ENCODE results near the gene PGA3.
"Not testable (repeated sequence)": the region's sequence is repeated elsewhere in the genome, so short reads cannot be mapped to it uniquely, and the experiment has no call there.

Gene PGA3

GRCh38 chr11:61198361-61198760 is 5.0 kb upstream of the PGA3 start:
- no peak overlapping the region for H3K4me3 ChIP-seq (ENCODE audit: low read length)
- no peak for DNase-seq (ENCODE audit: low read depth)
- no peak for TF ChIP-seq CTCF (conservative IDR thresholded peaks at IDR 0.05; ENCODE audit: low read length)

- no peak for TF ChIP-seq CTCF (conservative IDR thresholded peaks at IDR 0.05; ENCODE audit: low read length)
- no peak overlapping the region for H3K4me3 ChIP-seq (ENCODE audit: low read length)
- no peak for DNase-seq (ENCODE audit: low read depth)
Measured at GRCh38 chr11:61198948-61199523, 4.3 kb upstream of the PGA3 start.

- no peak for TF ChIP-seq CTCF (conservative IDR thresholded peaks at IDR 0.05; ENCODE audit: low read length)
Measured at GRCh38 chr11:61201476-61201875, 1.8 kb upstream of the PGA3 start.

GRCh38 chr11:61203873-61204272 is 558 bp downstream of the PGA3 start:
- not testable (repeated sequence) for H3K4me3 ChIP-seq (ENCODE audit: low read length); DNase-seq (ENCODE audit: low read depth)

More at GRCh38 chr11:61201476-61201875, 1.8 kb upstream of the PGA3 start:
- no peak overlapping the region for H3K4me3 ChIP-seq (ENCODE audit: low read length)
- no peak for DNase-seq (ENCODE audit: low read depth)

- DNase-seq (ENCODE audit: low read depth); H3K4me3 ChIP-seq (ENCODE audit: low read length): not testable (repeated sequence)
Measured at GRCh38 chr11:61204502-61205059, 1.3 kb downstream of the PGA3 start.

- H3K4me3 ChIP-seq (ENCODE audit: low read length); DNase-seq (ENCODE audit: low read depth): not testable (repeated sequence)
Measured at GRCh38 chr11:61207636-61208310, 4.5 kb downstream of the PGA3 start.

GRCh38 chr11:61210629-61211028 is 7.3 kb downstream of the PGA3 start:
- not testable (repeated sequence) for H3K4me3 ChIP-seq (ENCODE audit: low read length); DNase-seq (ENCODE audit: low read depth)

- not testable (repeated sequence) for H3K4me3 ChIP-seq (ENCODE audit: low read length); DNase-seq (ENCODE audit: low read depth)
Measured at GRCh38 chr11:61211327-61211952, 8.1 kb downstream of the PGA3 start.

GRCh38 chr11:61212202-61212601 is 8.9 kb downstream of the PGA3 start:
- not testable (repeated sequence) for H3K4me3 ChIP-seq (ENCODE audit: low read length); DNase-seq (ENCODE audit: low read depth)

GRCh38 chr11:61213711-61214324 is 10.5 kb downstream of the PGA3 start:
- H3K4me3 ChIP-seq (ENCODE audit: low read length); DNase-seq (ENCODE audit: low read depth): not testable (repeated sequence)

- DNase-seq (ENCODE audit: low read depth); H3K4me3 ChIP-seq (ENCODE audit: low read length): not testable (repeated sequence)
Measured at GRCh38 chr11:61218306-61218705, 15.0 kb downstream of the PGA3 start.

- not testable (repeated sequence) for DNase-seq (ENCODE audit: low read depth); H3K4me3 ChIP-seq (ENCODE audit: low read length)
Measured at GRCh38 chr11:61219016-61219415, 15.7 kb downstream of the PGA3 start.

GRCh38 chr11:61222047-61222446 is 18.7 kb downstream of the PGA3 start, which contains the start of gene PGA4:
PGA4 (plus strand) TSS chr11:61222347; CDS start chr11:61222401, 54 bp downstream.
- H3K4me3 ChIP-seq (ENCODE audit: low read length); DNase-seq (ENCODE audit: low read depth): not testable (repeated sequence)

GRCh38 chr11:61222692-61223091 is 19.4 kb downstream of the PGA3 start:
- H3K4me3 ChIP-seq (ENCODE audit: low read length); DNase-seq (ENCODE audit: low read depth): not testable (repeated sequence)

- H3K4me3 ChIP-seq (ENCODE audit: low read length); DNase-seq (ENCODE audit: low read depth): not testable (repeated sequence)
Measured at GRCh38 chr11:61226457-61227137, 23.3 kb downstream of the PGA3 start.
